ENCODE measurements around the gene PSMA2. TPM values are rescaled to one million over a fixed set of nuclear protein-coding genes. Genes with fewer than 3 reads are reported as not detected.
A peak's percentile ranks its signal among the peaks of the same experiment; 100 is the strongest.

The PSMA2 gene
- polyA plus RNA-seq, 3 donors, result 51.8 to 294 (median 283) TPM

- Histone ChIP-seq H3K9me3 (replicated peaks in 1 of 2; ENCODE audit: control insufficient read depth in 1 of 2, insufficient read depth in 1 of 2, low read length in 2 of 2) (no peaks in the 10 kb centered on the region), H3K79me2 (ENCODE audit: insufficient read depth, low read length) (no peaks in the 10 kb centered on the region), H3K27ac (ENCODE audit: low read depth in 1 of 2, low read length in 2 of 2) (no peak overlapping the region), H3K4me2 (replicated peaks; ENCODE audit: extremely low read depth, low read length, poor library complexity, severe bottlenecking) (no peak overlapping the region), H3K27me3 (ENCODE audit: control insufficient read depth in 2 of 2, insufficient read depth in 2 of 2, low read length in 2 of 2) (no peaks in the 10 kb centered on the region), H4K20me1 (ENCODE audit: insufficient read depth, low read length) (no peaks in the 10 kb centered on the region), H3K4me3 (replicated peaks in 1 of 3; ENCODE audit: low read depth in 2 of 3, low read length in 3 of 3) (no peak overlapping the region), H2AFZ (ENCODE audit: insufficient read depth, low read depth, low read length, poor library complexity, severe bottlenecking) (no peak overlapping the region), H3K9ac (ENCODE audit: insufficient read depth, low read length, poor library complexity, severe bottlenecking) (no peak overlapping the region), H3K4me1 (ENCODE audit: control insufficient read depth in 1 of 2, insufficient read depth in 2 of 2, low read length in 2 of 2) (no peaks in the 10 kb centered on the region), H3K36me3 (replicated peaks in 1 of 2; ENCODE audit: control insufficient read depth in 1 of 2, insufficient read depth in 2 of 2, low read length in 2 of 2) (no peaks in the 10 kb centered on the region)
- no peak overlapping the region for H3K4me3 Mint-ChIP-seq
- peaks cover 4 to 5% (median 5%) of the 10 kb centered on the region in 3 donors for H3K27me3 Mint-ChIP-seq (ENCODE audit: low read depth in 3 of 3)
- peaks cover 0 to 8% (median 3%) of the 10 kb centered on the region in 7 donors for H3K9me3 Mint-ChIP-seq
- no peaks in the 10 kb centered on the region for H3K4me1 Mint-ChIP-seq
- peak overlapping the region in 1 of 7 donors; percentile 16 for H3K27ac Mint-ChIP-seq
- DNase-seq, result peak in 1 of 3 donors; percentile 4
- intact Hi-C loops (cut with micrococcal nuclease), result no loop called here
- no peaks in the 10 kb centered on the region for H3K36me3 Mint-ChIP-seq
- TF ChIP-seq CTCF (IDR thresholded peaks at IDR 0.05), result no peak
- 82% methylated on average over 3 of the region's 6 CpGs for WGBS (ENCODE audit: insufficient coverage)
Observed at GRCh38 chr7:42964849-42965805, 33.2 kb upstream of the PSMA2 start.

GRCh38 chr7:42964293-42964692, 32.3 kb upstream of the PSMA2 start:
- Histone ChIP-seq H3K36me3 (replicated peaks in 1 of 2; ENCODE audit: control insufficient read depth in 1 of 2, insufficient read depth in 2 of 2, low read length in 2 of 2) (no peaks in the 10 kb centered on the region), H3K4me2 (replicated peaks; ENCODE audit: extremely low read depth, low read length, poor library complexity, severe bottlenecking) (no peak overlapping the region), H4K20me1 (ENCODE audit: insufficient read depth, low read length) (no peaks in the 10 kb centered on the region), H3K4me1 (ENCODE audit: control insufficient read depth in 1 of 2, insufficient read depth in 2 of 2, low read length in 2 of 2) (no peaks in the 10 kb centered on the region), H3K9me3 (replicated peaks in 1 of 2; ENCODE audit: control insufficient read depth in 1 of 2, insufficient read depth in 1 of 2, low read length in 2 of 2) (no peaks in the 10 kb centered on the region), H3K9ac (ENCODE audit: insufficient read depth, low read length, poor library complexity, severe bottlenecking) (no peak overlapping the region), H3K79me2 (ENCODE audit: insufficient read depth, low read length) (no peaks in the 10 kb centered on the region), H2AFZ (ENCODE audit: insufficient read depth, low read depth, low read length, poor library complexity, severe bottlenecking) (no peak overlapping the region), H3K27ac (ENCODE audit: low read depth in 1 of 2, low read length in 2 of 2) (no peak overlapping the region), H3K4me3 (replicated peaks in 1 of 3; ENCODE audit: low read depth in 2 of 3, low read length in 3 of 3) (no peak overlapping the region), H3K27me3 (ENCODE audit: control insufficient read depth in 2 of 2, insufficient read depth in 2 of 2, low read length in 2 of 2) (no peaks in the 10 kb centered on the region)
- DNase-seq, result no peak
- peaks cover 0 to 10% (median 3%) of the 10 kb centered on the region in 7 donors for H3K9me3 Mint-ChIP-seq
- 67% methylated on average over 1 of the region's 2 CpGs for WGBS (ENCODE audit: insufficient coverage)
- no peak for TF ChIP-seq CTCF (IDR thresholded peaks at IDR 0.05)
- H3K4me3 Mint-ChIP-seq, result no peak overlapping the region
- no peaks in the 10 kb centered on the region for H3K36me3 Mint-ChIP-seq
- intact Hi-C loops (cut with micrococcal nuclease), result no loop called here
- peaks cover 4 to 5% (median 5%) of the 10 kb centered on the region in 3 donors for H3K27me3 Mint-ChIP-seq (ENCODE audit: low read depth in 3 of 3)
- H3K4me1 Mint-ChIP-seq, result no peaks in the 10 kb centered on the region
- H3K27ac Mint-ChIP-seq, result no peak overlapping the region
